ENCODE measurements around the gene CDCA7. TPM values are rescaled to one million over a fixed set of nuclear protein-coding genes. Genes with fewer than 3 reads are reported as not detected.
"Not testable (repeated sequence)": the region's sequence is repeated elsewhere in the genome, so short reads cannot be mapped to it uniquely, and the experiment has no call there.

Gene CDCA7
- polyA plus RNA-seq (2013) = 86.7 TPM

DNA sequence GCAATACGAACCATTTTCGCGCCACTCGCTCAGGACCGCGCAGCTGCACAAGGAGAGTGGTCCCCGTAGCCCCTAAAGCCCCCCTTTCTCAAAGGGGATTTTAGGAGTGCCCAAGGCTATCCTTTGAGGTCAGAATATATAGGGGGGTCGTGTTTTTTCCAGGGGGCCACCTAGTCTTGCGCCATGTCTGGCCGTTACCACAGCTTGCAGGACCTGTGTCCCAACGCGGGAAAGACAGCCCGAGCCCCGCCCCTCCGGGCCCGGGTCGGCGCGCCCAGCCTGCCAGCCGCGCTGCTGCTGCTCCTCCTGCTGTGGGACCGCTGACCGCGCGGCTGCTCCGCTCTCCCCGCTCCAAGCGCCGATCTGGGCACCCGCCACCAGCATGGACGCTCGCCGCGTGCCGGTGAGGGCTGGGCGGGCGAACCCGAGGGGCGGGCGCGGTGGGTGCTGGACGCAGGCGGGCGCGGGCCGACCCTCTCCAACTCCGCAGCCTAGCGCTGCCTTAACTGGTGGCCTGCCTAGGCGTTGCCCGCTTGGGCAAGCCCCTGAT is at the start of gene CDCA7:
TSS of gene CDCA7 (plus strand) at position 291 of the 550 bp plus-strand sequence. CDS start at position 383, 92 bp downstream.
- peaks cover 22 to 46% (median 24%) of the 10 kb centered on the region in 4 experiments for H3K4me1 ChIP-seq (ENCODE audit: control extremely low read depth in 1 of 4, control insufficient read depth in 4 of 4, insufficient read depth in 4 of 4, low read length in 3 of 4)
- DNase-seq = peak; percentile 62 to 86 (median 80)
- POLR2A ChIA-PET = interaction anchor here (0.6 kb wide), 1 partner anchor 18 kb away, joined by 3 read pairs; no protein-coding TSS in a partner anchor
- H3K27me3 ChIP-seq (replicated peaks in 2 of 5; ENCODE audit: control insufficient read depth in 4 of 5, insufficient read depth in 5 of 5, low read length in 4 of 5) = peaks cover 0 to 6% (median 2%) of the 10 kb centered on the region in 5 experiments
- WGBS (ENCODE audit: insufficient coverage) = under 1% methylated on average over 43 of the region's 50 CpGs
- CTCF ChIA-PET = no interaction called here
- H3K9me3 ChIP-seq (ENCODE audit: control extremely low read depth in 1 of 5, control insufficient read depth in 4 of 5, insufficient read depth in 2 of 5, low read depth in 1 of 5, low read length in 4 of 5) = no peaks in the 10 kb centered on the region
- H3K4me3 ChIP-seq (ENCODE audit: control insufficient read depth in 1 of 7, extremely low read depth in 1 of 7, insufficient read depth in 4 of 7, low read depth in 2 of 7, low read length in 6 of 7) = peak within 1 kb of the TSS; percentile 59 to 97 (median 81)
- H3K36me3 ChIP-seq (ENCODE audit: control insufficient read depth in 4 of 4, insufficient read depth in 4 of 4, low read length in 3 of 4) = peaks cover 0 to 26% (median 2%) of the 10 kb centered on the region in 4 experiments
- peak within 1 kb of the TSS; percentile 94 to 95 for H3K27ac ChIP-seq (ENCODE audit: insufficient read depth in 1 of 2, low read depth in 1 of 2, low read length in 2 of 2, poor library complexity in 1 of 2, severe bottlenecking in 2 of 2)

DNA sequence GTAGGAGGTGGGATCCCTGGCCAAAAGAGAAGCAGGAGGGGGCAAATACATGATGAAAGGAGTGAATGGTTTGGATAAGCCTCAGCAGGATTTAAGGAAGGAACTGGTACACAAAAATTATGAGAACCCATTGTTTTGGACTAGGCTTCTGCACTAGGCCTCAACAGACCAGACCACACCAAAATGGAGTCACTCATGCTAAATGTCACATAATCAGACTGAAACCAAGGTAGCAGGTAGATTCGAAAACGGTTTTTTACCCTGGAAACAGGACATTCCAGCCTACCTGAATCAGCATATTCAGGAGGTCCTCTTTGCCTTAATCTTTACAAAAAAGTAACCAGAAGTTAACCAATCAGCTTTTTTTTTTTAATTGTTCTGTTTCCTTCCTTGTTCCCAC is 49.4 kb upstream of the CDCA7 start:
- CTCF ChIA-PET = no interaction called here
- H3K36me3 ChIP-seq (ENCODE audit: control insufficient read depth in 4 of 4, insufficient read depth in 4 of 4, low read length in 3 of 4) = no peaks in the 10 kb centered on the region
- no peak for DNase-seq
- no peak overlapping the region for H3K27ac ChIP-seq (ENCODE audit: insufficient read depth in 1 of 2, low read depth in 1 of 2, low read length in 2 of 2, poor library complexity in 1 of 2, severe bottlenecking in 2 of 2)
- POLR2A ChIA-PET = no interaction called here
- no peak overlapping the region for H3K4me3 ChIP-seq (ENCODE audit: control insufficient read depth in 1 of 7, extremely low read depth in 1 of 7, insufficient read depth in 4 of 7, low read depth in 2 of 7, low read length in 6 of 7)
- peaks cover 0 to 11% (median 2%) of the 10 kb centered on the region in 5 experiments for H3K9me3 ChIP-seq (ENCODE audit: control extremely low read depth in 1 of 5, control insufficient read depth in 4 of 5, insufficient read depth in 2 of 5, low read depth in 1 of 5, low read length in 4 of 5)
- WGBS (ENCODE audit: insufficient coverage) = 100% methylated on average over 2 of the region's 2 CpGs
- H3K4me1 ChIP-seq (ENCODE audit: control extremely low read depth in 1 of 4, control insufficient read depth in 4 of 4, insufficient read depth in 4 of 4, low read length in 3 of 4) = no peaks in the 10 kb centered on the region
- no peaks in the 10 kb centered on the region for H3K27me3 ChIP-seq (replicated peaks in 2 of 5; ENCODE audit: control insufficient read depth in 4 of 5, insufficient read depth in 5 of 5, low read length in 4 of 5)

DNA sequence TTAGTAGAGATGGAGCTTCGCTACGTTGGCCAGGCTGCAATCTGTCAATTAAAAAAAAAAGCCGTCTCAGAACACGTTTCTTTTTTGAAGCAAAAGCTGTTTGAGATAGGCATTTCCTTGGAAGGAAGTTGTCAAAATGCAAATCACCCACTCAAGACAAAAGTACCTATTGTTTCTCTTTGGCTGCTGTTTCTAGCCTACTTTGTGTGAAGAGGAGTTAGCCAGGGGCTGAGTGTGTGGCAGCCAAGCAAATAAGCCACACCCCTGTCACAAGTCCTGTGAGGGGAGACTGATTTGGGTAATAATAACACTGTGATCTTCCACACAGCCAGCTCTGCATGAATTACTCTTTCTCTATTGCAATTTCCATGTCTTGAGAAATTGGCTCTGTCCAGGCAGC is 47.4 kb upstream of the CDCA7 start:
- DNase-seq = no peak
- Histone ChIP-seq H3K27ac (ENCODE audit: insufficient read depth in 1 of 2, low read depth in 1 of 2, low read length in 2 of 2, poor library complexity in 1 of 2, severe bottlenecking in 2 of 2) (no peak overlapping the region), H3K4me3 (ENCODE audit: control insufficient read depth in 1 of 7, extremely low read depth in 1 of 7, insufficient read depth in 4 of 7, low read depth in 2 of 7, low read length in 6 of 7) (no peak overlapping the region), H3K27me3 (replicated peaks in 2 of 5; ENCODE audit: control insufficient read depth in 4 of 5, insufficient read depth in 5 of 5, low read length in 4 of 5) (no peaks in the 10 kb centered on the region), H3K4me1 (ENCODE audit: control extremely low read depth in 1 of 4, control insufficient read depth in 4 of 4, insufficient read depth in 4 of 4, low read length in 3 of 4) (no peaks in the 10 kb centered on the region), H3K36me3 (ENCODE audit: control insufficient read depth in 4 of 4, insufficient read depth in 4 of 4, low read length in 3 of 4) (no peaks in the 10 kb centered on the region), H3K9me3 (ENCODE audit: control extremely low read depth in 1 of 5, control insufficient read depth in 4 of 5, insufficient read depth in 2 of 5, low read depth in 1 of 5, low read length in 4 of 5) (peaks cover 0 to 4% (median 0%) of the 10 kb centered on the region in 5 experiments)
- ChIA-PET CTCF (no interaction called here), POLR2A (no interaction called here)
- 36% methylated on average over 4 of the region's 4 CpGs for WGBS (ENCODE audit: insufficient coverage)

DNA sequence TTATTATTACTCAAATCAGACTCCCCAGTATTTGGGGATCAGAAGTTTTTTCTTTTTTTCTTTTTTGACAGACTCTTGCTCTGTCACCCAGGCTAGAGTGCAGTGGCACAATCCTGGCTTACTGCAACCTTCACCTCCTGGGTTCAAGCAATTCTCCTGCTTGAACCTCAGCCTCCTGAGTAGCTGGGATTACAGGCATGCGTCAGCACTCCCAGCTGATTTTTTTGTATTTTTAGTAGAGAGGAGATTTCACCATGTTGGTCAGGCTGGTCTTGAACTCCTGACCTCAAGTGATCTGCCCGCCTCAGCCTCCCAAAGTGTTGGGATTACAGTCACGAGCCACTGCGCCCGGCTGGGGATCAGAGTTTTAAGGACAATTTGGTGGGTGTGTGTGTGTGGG is 45.3 kb upstream of the CDCA7 start:
- DNase-seq; H3K36me3 ChIP-seq (ENCODE audit: control insufficient read depth in 4 of 4, insufficient read depth in 4 of 4, low read length in 3 of 4); H3K4me1 ChIP-seq (ENCODE audit: control extremely low read depth in 1 of 4, control insufficient read depth in 4 of 4, insufficient read depth in 4 of 4, low read length in 3 of 4); CTCF ChIA-PET; H3K4me3 ChIP-seq (ENCODE audit: control insufficient read depth in 1 of 7, extremely low read depth in 1 of 7, insufficient read depth in 4 of 7, low read depth in 2 of 7, low read length in 6 of 7); H3K27ac ChIP-seq (ENCODE audit: insufficient read depth in 1 of 2, low read depth in 1 of 2, low read length in 2 of 2, poor library complexity in 1 of 2, severe bottlenecking in 2 of 2); H3K27me3 ChIP-seq (replicated peaks in 2 of 5; ENCODE audit: control insufficient read depth in 4 of 5, insufficient read depth in 5 of 5, low read length in 4 of 5); POLR2A ChIA-PET; H3K9me3 ChIP-seq (ENCODE audit: control extremely low read depth in 1 of 5, control insufficient read depth in 4 of 5, insufficient read depth in 2 of 5, low read depth in 1 of 5, low read length in 4 of 5): not testable (repeated sequence)
- WGBS (ENCODE audit: insufficient coverage) = 79% methylated on average over 4 of the region's 5 CpGs

DNA sequence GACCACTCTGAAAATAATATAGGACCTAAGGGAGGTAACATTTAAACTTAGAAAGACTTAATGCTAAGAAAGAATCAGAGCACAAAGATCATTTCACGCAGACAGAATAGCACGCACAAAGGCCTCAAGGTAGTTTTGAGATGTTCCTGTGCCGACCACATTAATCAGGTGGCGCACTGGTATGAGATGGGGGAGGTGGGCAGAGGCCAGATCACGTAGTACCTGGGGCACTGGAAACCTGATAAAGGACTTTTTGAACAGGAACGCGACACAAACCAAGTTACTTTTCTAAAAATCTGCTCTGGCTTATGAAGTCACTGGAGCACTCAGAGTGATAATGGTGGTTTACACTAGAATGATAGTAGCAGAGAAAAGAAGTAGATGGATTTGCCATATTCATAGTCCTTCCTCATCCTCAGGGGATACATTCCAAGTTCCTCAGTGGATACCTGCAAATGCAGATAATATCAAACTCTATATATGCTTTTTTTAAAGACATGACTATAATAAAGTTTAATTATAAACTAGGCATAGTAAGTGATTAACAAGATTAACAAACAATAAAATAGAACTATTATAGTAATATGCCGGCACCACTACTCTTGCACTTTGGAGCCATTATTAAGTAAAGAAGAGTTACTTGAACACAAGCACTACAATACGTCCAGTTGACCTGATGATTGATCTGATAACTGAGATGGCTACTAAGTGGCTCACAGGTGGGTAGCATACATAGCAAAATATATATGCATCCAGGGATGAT is 42.6 kb upstream of the CDCA7 start:
- DNase-seq = no peak
- Histone ChIP-seq H3K27me3 (replicated peaks in 2 of 5; ENCODE audit: control insufficient read depth in 4 of 5, insufficient read depth in 5 of 5, low read length in 4 of 5) (no peaks in the 10 kb centered on the region), H3K36me3 (ENCODE audit: control insufficient read depth in 4 of 4, insufficient read depth in 4 of 4, low read length in 3 of 4) (no peaks in the 10 kb centered on the region), H3K9me3 (ENCODE audit: control extremely low read depth in 1 of 5, control insufficient read depth in 4 of 5, insufficient read depth in 2 of 5, low read depth in 1 of 5, low read length in 4 of 5) (peaks cover 0 to 3% (median 2%) of the 10 kb centered on the region in 5 experiments), H3K4me3 (ENCODE audit: control insufficient read depth in 1 of 7, extremely low read depth in 1 of 7, insufficient read depth in 4 of 7, low read depth in 2 of 7, low read length in 6 of 7) (no peak overlapping the region), H3K27ac (ENCODE audit: insufficient read depth in 1 of 2, low read depth in 1 of 2, low read length in 2 of 2, poor library complexity in 1 of 2, severe bottlenecking in 2 of 2) (no peak overlapping the region), H3K4me1 (ENCODE audit: control extremely low read depth in 1 of 4, control insufficient read depth in 4 of 4, insufficient read depth in 4 of 4, low read length in 3 of 4) (no peaks in the 10 kb centered on the region)
- POLR2A ChIA-PET = no interaction called here
- WGBS (ENCODE audit: insufficient coverage) = 98% methylated on average over 7 of the region's 9 CpGs
- CTCF ChIA-PET = no interaction called here

DNA sequence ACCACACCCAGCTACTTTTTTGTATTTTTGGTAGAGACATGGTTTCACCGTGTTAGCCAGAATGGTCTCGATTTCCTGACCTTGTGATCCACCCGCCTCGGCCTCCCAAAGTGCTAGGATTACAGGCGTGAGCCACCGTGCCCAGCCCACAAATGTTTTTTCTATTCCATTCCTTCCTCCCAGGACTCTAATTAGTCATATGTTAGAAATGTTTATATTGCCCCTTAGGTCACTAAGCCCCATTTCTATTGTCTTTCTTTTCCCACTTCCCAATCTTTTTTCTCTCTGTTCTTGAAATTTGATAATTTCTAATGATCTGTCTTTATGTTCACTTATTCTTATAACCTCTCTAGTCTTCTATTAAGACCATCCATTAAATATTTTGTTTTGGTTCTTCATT is 31.3 kb upstream of the CDCA7 start:
- Histone ChIP-seq H3K27me3 (replicated peaks in 2 of 5; ENCODE audit: control insufficient read depth in 4 of 5, insufficient read depth in 5 of 5, low read length in 4 of 5) (no peaks in the 10 kb centered on the region), H3K4me1 (ENCODE audit: control extremely low read depth in 1 of 4, control insufficient read depth in 4 of 4, insufficient read depth in 4 of 4, low read length in 3 of 4) (no peaks in the 10 kb centered on the region), H3K27ac (ENCODE audit: insufficient read depth in 1 of 2, low read depth in 1 of 2, low read length in 2 of 2, poor library complexity in 1 of 2, severe bottlenecking in 2 of 2) (no peak overlapping the region), H3K9me3 (ENCODE audit: control extremely low read depth in 1 of 5, control insufficient read depth in 4 of 5, insufficient read depth in 2 of 5, low read depth in 1 of 5, low read length in 4 of 5) (peaks cover 4 to 24% (median 7%) of the 10 kb centered on the region in 5 experiments), H3K36me3 (ENCODE audit: control insufficient read depth in 4 of 4, insufficient read depth in 4 of 4, low read length in 3 of 4) (no peaks in the 10 kb centered on the region), H3K4me3 (ENCODE audit: control insufficient read depth in 1 of 7, extremely low read depth in 1 of 7, insufficient read depth in 4 of 7, low read depth in 2 of 7, low read length in 6 of 7) (no peak overlapping the region)
- CTCF ChIA-PET = no interaction called here
- DNase-seq = no peak
- POLR2A ChIA-PET = interaction anchor here (1.0 kb wide), 1 partner anchor 28 kb away, joined by 3 read pairs; no protein-coding TSS in a partner anchor
- WGBS (ENCODE audit: insufficient coverage) = no CpG with 5 or more reads among the region's 6 CpGs

DNA sequence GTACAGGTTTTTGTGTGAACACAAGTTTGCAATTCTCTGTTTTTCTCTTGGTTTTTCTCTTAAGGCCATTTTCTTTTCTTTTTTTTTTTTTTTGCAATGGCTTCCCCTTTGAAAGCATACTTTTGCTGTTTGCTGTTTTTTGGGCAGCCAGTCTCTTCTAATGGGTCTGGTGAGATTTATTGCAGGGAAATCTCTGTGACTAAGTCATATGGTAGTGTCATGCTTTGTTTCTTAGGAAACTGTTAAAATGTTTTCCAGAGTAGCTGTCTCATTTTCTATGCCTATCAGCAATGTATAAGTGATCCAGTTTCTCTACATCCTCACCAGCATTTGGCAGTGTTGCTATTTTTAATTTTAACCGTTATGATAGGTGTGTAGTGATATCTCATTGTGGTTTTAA is 27.9 kb upstream of the CDCA7 start:
- no CpG with 5 or more reads among the region's 1 CpG for WGBS (ENCODE audit: insufficient coverage)
- DNase-seq = no peak
- Histone ChIP-seq H3K4me3 (ENCODE audit: control insufficient read depth in 1 of 7, extremely low read depth in 1 of 7, insufficient read depth in 4 of 7, low read depth in 2 of 7, low read length in 6 of 7) (no peak overlapping the region), H3K9me3 (ENCODE audit: control extremely low read depth in 1 of 5, control insufficient read depth in 4 of 5, insufficient read depth in 2 of 5, low read depth in 1 of 5, low read length in 4 of 5) (peaks cover 2 to 23% (median 4%) of the 10 kb centered on the region in 5 experiments), H3K4me1 (ENCODE audit: control extremely low read depth in 1 of 4, control insufficient read depth in 4 of 4, insufficient read depth in 4 of 4, low read length in 3 of 4) (no peaks in the 10 kb centered on the region), H3K27me3 (replicated peaks in 2 of 5; ENCODE audit: control insufficient read depth in 4 of 5, insufficient read depth in 5 of 5, low read length in 4 of 5) (no peaks in the 10 kb centered on the region), H3K27ac (ENCODE audit: insufficient read depth in 1 of 2, low read depth in 1 of 2, low read length in 2 of 2, poor library complexity in 1 of 2, severe bottlenecking in 2 of 2) (no peak overlapping the region), H3K36me3 (ENCODE audit: control insufficient read depth in 4 of 4, insufficient read depth in 4 of 4, low read length in 3 of 4) (no peaks in the 10 kb centered on the region)
- POLR2A ChIA-PET = no interaction called here
- CTCF ChIA-PET = no interaction called here
